Transverse colon (tissue), 4 donors: ENCODE measurements around the gene KBTBD3. TPM values are rescaled to one million over a fixed set of nuclear protein-coding genes. Genes with fewer than 3 reads are reported as not detected.

Experiments used
- DNase-seq: peaks from one replicate; pipeline ENCODE4 v3.0.0-alpha.2; 2019
- H3K27ac ChIP-seq, 4 donors: fragments of 200-600 bp; sonication (generic); 2 replicates each; pipeline ENCODE4 v1.5.1; 2016 to 2018; ENCODE audit warnings: inconsistent platforms in 4 of 4
- H3K27me3 ChIP-seq: fragments of 200-600 bp; sonication (generic); 2 replicates; pipeline ENCODE4 v1.5.1; 2017; ENCODE audit warnings: inconsistent platforms
- H3K36me3 ChIP-seq, 4 donors: fragments of 200-600 bp; sonication (generic); 2 replicates each; pipeline ENCODE4 v1.5.1; 2017 to 2019; ENCODE audit warnings: inconsistent platforms in 4 of 4
- H3K4me1 ChIP-seq, 4 donors: fragments of 200-600 bp; sonication (generic); 2 replicates each; pipeline ENCODE4 v1.5.1; 2017 to 2020; ENCODE audit warnings: inconsistent platforms in 4 of 4
- H3K4me3 ChIP-seq, 4 donors: fragments of 200-600 bp; sonication (generic); 1 replicate in 1 of 4; 2 replicates in 3 of 4; pipeline versions ENCODE4 v1.5.1 to v1.6.1; 2017 to 2019; ENCODE audit warnings: inconsistent platforms in 4 of 4
- H3K9me3 ChIP-seq, 2 donors: fragments of 200-600 bp; sonication (generic); 2 replicates each; pipeline ENCODE4 v1.5.1; 2017 to 2019; ENCODE audit warnings: inconsistent platforms in 2 of 2
- EP300 ChIP-seq: sonication (generic); formaldehyde crosslinking; IDR thresholded peaks from one replicate; pipeline ENCODE4 v1.6.1; 2017; ENCODE audit warnings: antibody characterized with exemption, low read depth
- POLR2A ChIP-seq: fragments of 450-650 bp; IDR thresholded peaks from one replicate; pipeline ENCODE4 v1.6.1; 2016; ENCODE audit warnings: antibody characterized with exemption, mild to moderate bottlenecking, moderate library complexity
- POLR2AphosphoS5 ChIP-seq, 3 donors: sonication (generic); formaldehyde crosslinking; IDR thresholded peaks; one replicate each; pipeline ENCODE4 v1.6.1; 2016; ENCODE audit warnings: antibody characterized with exemption in 3 of 3
- WGBS, 2 donors: methylation state at CpG; one replicate each; pipeline ENCODE4 v1.1.5; 2018; ENCODE audit warnings: low coverage in 1 of 2; 5-methylcytosine and 5-hydroxymethylcytosine counted together
- in situ Hi-C, 4 donors: fragments of 200-750 bp; cut with MboI; loops; one replicate each; pipeline versions ENCODE4 v1.15.0 to v1.15.1; 2017; ENCODE audit warnings: low sequenced_read_pairs in 3 of 4, low pct_ligation_motif_present in 1 of 4, low pct_unique_long_range_greater_than_20kb in 1 of 4
- intact Hi-C: fragments of 100-400 bp; cut with DNase I; formaldehyde crosslinking; loops from one replicate; pipeline ENCODE4 v1.15.1; 2023; ENCODE audit warnings: low total_unique reads
- total RNA-seq, 4 donors: library from RNA; depleted of rRNA; stranded (reverse); fragments of >200 nt; gene quantifications; one replicate each; pipeline ENCODE4 v1.1.0, GENCODE V29; 2016
- TF ChIP-seq, protein P1 (sequence below), 5 experiments: fragments of 200-600 bp in 3 of 5; fragments of 450-650 bp in 2 of 5; sonication (generic) in 3 of 5; IDR thresholded peaks; 1 replicate in 2 of 5; 2 replicates in 3 of 5; pipeline ENCODE4 v1.5.1; 2016 to 2017; ENCODE audit warnings: antibody characterized with exemption in 5 of 5, inconsistent platforms in 3 of 5, mild to moderate bottlenecking in 2 of 5, moderate library complexity in 1 of 5

The KBTBD3 gene
- total RNA-seq, 4 donors from 2014 or later = 3.6 to 10.5 (median 7.9) TPM

DNA sequence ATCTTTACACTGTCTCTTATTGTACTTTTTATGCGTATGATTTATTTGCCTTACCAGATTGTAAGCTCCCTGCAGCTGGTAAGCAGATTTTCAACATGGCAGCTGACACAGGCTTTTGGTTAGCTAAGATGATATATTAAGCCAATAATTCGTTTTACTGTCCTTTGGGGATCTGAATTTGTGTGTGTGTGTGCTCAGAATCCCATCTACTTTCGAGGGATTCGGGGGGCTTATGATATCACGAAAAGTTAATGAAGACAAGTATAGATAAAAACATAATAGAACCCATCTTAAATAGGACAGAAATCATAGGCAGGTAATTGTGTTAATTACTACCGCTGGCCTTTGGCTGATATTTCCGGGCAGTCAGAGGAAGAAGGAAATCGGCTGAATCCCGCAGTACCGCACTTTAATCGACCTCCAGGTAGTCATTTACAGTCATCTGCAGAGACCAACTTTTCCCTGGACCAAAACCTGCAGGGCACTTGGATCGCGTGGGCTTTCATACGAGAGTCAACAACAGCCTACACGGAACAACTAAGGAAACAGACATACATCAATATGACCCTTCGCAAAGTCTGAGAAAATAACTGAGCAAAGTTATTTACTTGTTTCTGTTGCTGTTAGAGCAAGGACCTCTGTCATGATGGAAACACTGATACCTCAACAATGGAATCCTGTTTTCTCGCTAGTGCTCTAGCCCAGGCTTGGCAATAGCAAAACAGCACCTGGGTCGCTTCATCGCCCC lies 802 bp downstream of the KBTBD3 start:
- H3K4me3 ChIP-seq = peak overlapping the region; percentile 59 to 91 (median 70)
- 13 to 15% methylated on average over 14 to 19 of the region's 19 CpGs for WGBS, 2 donors
- TF ChIP-seq POLR2AphosphoS5 (IDR thresholded peaks at IDR 0.05) = no peak
- DNase-seq = peak; percentile 12
- H3K9me3 ChIP-seq = no peaks in the 10 kb centered on the region
- in situ Hi-C loops = no loop called here
- intact Hi-C loops = no loop called here
- peaks cover 0 to 14% (median 1%) of the 10 kb centered on the region in 4 donors for H3K36me3 ChIP-seq
- H3K27ac ChIP-seq = peak overlapping the region; percentile 89 to 98 (median 94)
- peaks cover 0 to 42% (median 20%) of the 10 kb centered on the region in 4 donors for H3K4me1 ChIP-seq
- H3K27me3 ChIP-seq = no peaks in the 10 kb centered on the region

DNA sequence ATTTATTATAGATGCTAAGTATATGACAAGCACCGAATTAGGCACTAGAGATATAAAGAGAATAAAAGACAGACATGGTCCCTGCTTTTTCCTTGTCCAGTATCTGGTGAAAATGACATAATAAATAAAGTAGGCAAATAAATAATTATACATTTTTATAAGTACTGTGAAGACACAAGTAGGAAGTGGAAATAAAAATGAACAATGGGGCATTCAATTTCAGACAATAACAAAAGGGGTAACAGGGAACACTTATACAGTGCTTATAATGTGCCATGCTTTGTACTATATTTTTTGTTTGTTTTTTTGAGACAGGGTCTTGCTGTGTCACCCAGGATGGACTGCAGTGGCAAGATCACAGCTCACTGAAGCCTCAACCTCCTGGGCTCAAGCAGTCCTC lies 4.3 kb downstream of the KBTBD3 start:
- H3K27me3 ChIP-seq = no peaks in the 10 kb centered on the region
- intact Hi-C loops (no loop called here), in situ Hi-C loops (no loop called here)
- H3K27ac ChIP-seq = no peak overlapping the region
- no peak for DNase-seq
- 71 to 76% methylated on average over 1 of the region's 1 CpG for WGBS, 2 donors
- no peak overlapping the region for H3K4me3 ChIP-seq
- TF ChIP-seq, protein P1, sequence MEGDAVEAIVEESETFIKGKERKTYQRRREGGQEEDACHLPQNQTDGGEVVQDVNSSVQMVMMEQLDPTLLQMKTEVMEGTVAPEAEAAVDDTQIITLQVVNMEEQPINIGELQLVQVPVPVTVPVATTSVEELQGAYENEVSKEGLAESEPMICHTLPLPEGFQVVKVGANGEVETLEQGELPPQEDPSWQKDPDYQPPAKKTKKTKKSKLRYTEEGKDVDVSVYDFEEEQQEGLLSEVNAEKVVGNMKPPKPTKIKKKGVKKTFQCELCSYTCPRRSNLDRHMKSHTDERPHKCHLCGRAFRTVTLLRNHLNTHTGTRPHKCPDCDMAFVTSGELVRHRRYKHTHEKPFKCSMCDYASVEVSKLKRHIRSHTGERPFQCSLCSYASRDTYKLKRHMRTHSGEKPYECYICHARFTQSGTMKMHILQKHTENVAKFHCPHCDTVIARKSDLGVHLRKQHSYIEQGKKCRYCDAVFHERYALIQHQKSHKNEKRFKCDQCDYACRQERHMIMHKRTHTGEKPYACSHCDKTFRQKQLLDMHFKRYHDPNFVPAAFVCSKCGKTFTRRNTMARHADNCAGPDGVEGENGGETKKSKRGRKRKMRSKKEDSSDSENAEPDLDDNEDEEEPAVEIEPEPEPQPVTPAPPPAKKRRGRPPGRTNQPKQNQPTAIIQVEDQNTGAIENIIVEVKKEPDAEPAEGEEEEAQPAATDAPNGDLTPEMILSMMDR (IDR thresholded peaks at IDR 0.05) = no peak
- no peak for TF ChIP-seq EP300
- TF ChIP-seq POLR2AphosphoS5 (IDR thresholded peaks at IDR 0.05) = no peak
- no peak for TF ChIP-seq POLR2A
- H3K36me3 ChIP-seq = no peaks in the 10 kb centered on the region
- peaks cover 0 to 3% of the 10 kb centered on the region in 2 donors for H3K9me3 ChIP-seq
- peaks cover 0 to 10% (median 6%) of the 10 kb centered on the region in 4 donors for H3K4me1 ChIP-seq

DNA sequence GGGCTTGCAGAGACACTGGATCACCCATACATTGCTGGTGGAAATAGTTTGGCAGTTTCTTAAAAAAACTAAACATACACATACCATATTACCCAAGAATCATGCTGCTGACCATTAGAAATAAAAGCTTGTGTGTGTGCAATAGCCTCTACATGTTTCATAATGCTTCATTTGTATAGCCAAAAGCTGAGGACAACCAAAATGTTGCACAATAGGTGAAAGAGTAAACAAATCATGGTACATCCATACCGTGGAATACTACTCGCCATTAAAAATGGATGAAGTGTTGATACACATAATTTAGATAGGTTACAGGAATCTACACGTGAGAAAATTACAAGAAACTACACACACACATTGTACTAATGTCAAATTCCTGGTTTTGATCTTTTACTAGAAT lies 6.5 kb downstream of the KBTBD3 start:
- intact Hi-C loops (no loop called here), in situ Hi-C loops (no loop called here)
- TF ChIP-seq POLR2A (no peak), POLR2AphosphoS5 (IDR thresholded peaks at IDR 0.05) (no peak), EP300 (no peak)
- TF ChIP-seq, protein P1 (IDR thresholded peaks at IDR 0.05) = no peak
- Histone ChIP-seq H3K4me3 (no peak overlapping the region), H3K4me1 (peaks cover 0 to 3% (median 0%) of the 10 kb centered on the region in 4 donors), H3K9me3 (peaks cover 0 to 3% of the 10 kb centered on the region in 2 donors), H3K27me3 (no peaks in the 10 kb centered on the region), H3K36me3 (no peaks in the 10 kb centered on the region), H3K27ac (no peak overlapping the region)
- DNase-seq = no peak
- WGBS, 2 donors = 88 to 90% methylated on average over 3 of the region's 3 CpGs

DNA sequence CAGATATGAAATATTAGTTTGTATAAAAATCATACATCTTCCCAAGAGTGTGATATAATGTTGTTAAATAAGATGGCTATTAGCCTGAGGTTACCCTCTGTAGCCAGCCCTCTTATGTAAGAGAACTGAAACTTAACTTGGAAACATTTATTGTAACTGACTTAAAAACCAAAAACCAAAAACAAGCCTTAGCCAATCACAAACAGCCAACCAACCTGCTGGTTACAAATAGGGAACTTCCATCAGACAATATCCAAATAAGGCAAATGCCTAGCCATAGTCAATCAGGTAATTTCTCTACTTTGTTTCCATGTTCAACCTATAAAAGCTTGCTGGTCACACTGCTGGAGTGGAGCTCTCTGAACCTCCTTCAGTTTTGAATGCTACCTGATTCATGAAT lies 14.1 kb downstream of the KBTBD3 start:
- DNase-seq = no peak
- in situ Hi-C loops = no loop called here

More for the DNA sequence above, 14.1 kb downstream of the KBTBD3 start:
- H3K27me3 ChIP-seq = no peaks in the 10 kb centered on the region
- peaks cover 0 to 1% of the 10 kb centered on the region in 2 donors for H3K9me3 ChIP-seq
- H3K27ac ChIP-seq = no peak overlapping the region
- no peaks in the 10 kb centered on the region for H3K36me3 ChIP-seq
- no peaks in the 10 kb centered on the region for H3K4me1 ChIP-seq
- TF ChIP-seq POLR2A (no peak), EP300 (no peak), POLR2AphosphoS5 (IDR thresholded peaks at IDR 0.05) (no peak)
- TF ChIP-seq, protein P1 (IDR thresholded peaks at IDR 0.05) = no peak
- no peak overlapping the region for H3K4me3 ChIP-seq
- intact Hi-C loops = no loop called here
